GM18951 (cell line): Measurements from ENCODE around the gene PANK4.

ENCODE experiments used
- POLR2A ChIP-seq: IDR thresholded peaks from 4 replicates; pipeline ENCODE4 v1.6.1; 2011; ENCODE audit warnings: mild to moderate bottlenecking; ENCODE audit not compliant: insufficient read length, insufficient read depth; ENCODE audit errors: extremely low read depth
- in situ Hi-C: fragments of 300-500 bp; cut with MboI; formaldehyde crosslinking; loops from one replicate; pipeline ENCODE4 v1.12.0; 2022; ENCODE audit warnings: low sequenced_read_pairs, mixed read lengths, inconsistent platforms; ENCODE audit not compliant: unreplicated experiment

Gene PANK4

GRCh38 chr1:2481885-2482284 is 44.5 kb downstream of the PANK4 start:
- TF ChIP-seq POLR2A = no peak
- in situ Hi-C loops = no loop called here

GRCh38 chr1:2480986-2481364 is 45.4 kb downstream of the PANK4 start:
- in situ Hi-C loops = no loop called here
- no peak for TF ChIP-seq POLR2A

GRCh38 chr1:2480236-2480985 is 46.0 kb downstream of the PANK4 start:
- no peak for TF ChIP-seq POLR2A
- in situ Hi-C loops = no loop called here

- TF ChIP-seq POLR2A = no peak
- in situ Hi-C loops = no loop called here
Measured at GRCh38 chr1:2479618-2480017, 46.8 kb downstream of the PANK4 start.

DNA sequence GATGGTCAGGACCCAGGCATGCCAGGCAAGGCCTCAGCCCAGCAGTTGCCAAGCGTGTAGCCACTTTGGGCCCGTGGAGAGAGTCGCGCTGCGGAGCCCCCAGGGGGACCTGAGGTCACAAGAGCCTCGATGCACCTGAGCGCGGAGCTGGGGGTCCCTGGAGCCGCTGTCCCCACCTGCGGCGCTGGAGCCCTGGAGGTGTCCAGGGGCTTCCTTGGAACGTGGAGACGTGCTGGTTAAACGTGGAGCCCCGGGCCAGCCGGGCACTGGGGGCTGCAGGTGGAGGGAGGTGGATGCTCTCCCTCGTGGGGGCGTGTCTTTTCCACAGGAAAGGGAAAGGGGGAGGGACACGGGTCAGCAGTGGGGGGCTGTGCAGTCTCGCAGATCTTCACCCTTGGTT is 47.2 kb downstream of the PANK4 start:
- in situ Hi-C loops = no loop called here
- no peak for TF ChIP-seq POLR2A

GRCh38 chr1:2477791-2478499 is 48.5 kb downstream of the PANK4 start:
- TF ChIP-seq POLR2A = no peak
- in situ Hi-C loops = no loop called here

DNA sequence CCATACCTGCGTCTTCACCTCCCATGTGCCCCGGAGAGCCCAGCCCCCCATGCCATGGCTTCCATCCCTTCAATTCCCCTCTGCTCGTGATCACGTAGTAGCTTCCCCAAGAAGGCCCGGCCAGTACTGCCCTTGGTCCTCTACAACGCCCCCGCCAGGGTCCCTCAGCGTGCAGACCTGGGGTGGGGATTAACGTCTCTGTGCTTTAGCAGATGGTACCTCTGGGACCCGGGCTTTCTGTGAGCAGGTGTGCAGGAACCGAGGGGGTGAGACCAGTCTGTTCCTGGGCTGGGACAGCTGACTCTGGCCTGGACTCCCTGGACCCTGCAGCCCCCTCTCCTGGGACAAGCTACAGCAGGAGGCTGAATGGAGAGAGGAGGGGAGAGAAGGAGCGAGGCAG is 49.1 kb downstream of the PANK4 start:
- in situ Hi-C loops = no loop called here

GRCh38 chr1:2476061-2476999 is 50.1 kb downstream of the PANK4 start, which contains the start of gene PLCH2:
Gene PLCH2 (plus strand): TSS chr1:2476289. CDS start chr1:2476589, 300 bp downstream.
- TF ChIP-seq POLR2A = no peak

More for the DNA sequence above, 49.1 kb downstream of the PANK4 start:
- no peak for TF ChIP-seq POLR2A

GRCh38 chr1:2475571-2475970 is 50.8 kb downstream of the PANK4 start:
- in situ Hi-C loops = no loop called here
- no peak for TF ChIP-seq POLR2A

More at GRCh38 chr1:2476061-2476999, 50.1 kb downstream of the PANK4 start, which contains the start of gene PLCH2:
- in situ Hi-C loops = no loop called here

- in situ Hi-C loops = no loop called here
- no peak for TF ChIP-seq POLR2A
Measured at GRCh38 chr1:2474933-2475371, 51.4 kb downstream of the PANK4 start.

DNA sequence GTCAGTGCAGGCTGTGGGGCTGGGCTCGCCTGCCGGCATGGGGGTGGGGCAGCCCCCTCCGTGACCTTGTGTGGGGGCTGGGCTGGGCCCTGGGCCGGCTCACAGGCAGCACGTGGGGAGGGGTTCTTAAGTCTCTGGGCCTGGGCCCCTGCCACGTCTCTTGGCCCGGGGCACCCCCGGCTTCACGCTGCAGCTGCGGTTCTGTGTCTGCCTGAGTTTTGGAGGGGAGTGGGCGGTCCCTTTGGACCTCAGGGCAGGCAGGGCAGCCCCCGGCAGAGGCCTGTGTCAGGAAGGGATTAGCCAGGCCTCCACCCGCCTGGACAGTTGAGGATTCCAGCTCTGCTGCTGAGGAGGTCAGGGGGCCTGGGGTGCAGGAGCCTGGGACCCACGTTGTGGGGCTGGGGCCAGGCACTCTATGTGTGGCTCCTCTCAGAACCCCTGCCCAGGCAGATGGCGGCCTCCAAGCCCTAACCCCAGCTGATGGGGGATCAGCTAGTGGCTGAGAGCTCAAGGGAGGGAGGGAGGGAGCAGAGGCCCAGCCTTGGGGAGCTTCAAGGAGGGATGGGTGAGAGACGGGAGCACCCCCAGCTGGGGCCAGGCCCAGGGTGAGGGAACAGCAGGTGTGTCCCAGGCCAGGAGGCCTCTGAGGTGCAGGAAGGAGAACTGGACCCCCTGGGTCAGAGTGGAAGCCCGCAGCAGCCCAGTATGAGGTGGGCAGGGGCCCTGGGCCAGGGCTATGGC is 52.1 kb downstream of the PANK4 start:
- in situ Hi-C loops = no loop called here
- TF ChIP-seq POLR2A = no peak

DNA sequence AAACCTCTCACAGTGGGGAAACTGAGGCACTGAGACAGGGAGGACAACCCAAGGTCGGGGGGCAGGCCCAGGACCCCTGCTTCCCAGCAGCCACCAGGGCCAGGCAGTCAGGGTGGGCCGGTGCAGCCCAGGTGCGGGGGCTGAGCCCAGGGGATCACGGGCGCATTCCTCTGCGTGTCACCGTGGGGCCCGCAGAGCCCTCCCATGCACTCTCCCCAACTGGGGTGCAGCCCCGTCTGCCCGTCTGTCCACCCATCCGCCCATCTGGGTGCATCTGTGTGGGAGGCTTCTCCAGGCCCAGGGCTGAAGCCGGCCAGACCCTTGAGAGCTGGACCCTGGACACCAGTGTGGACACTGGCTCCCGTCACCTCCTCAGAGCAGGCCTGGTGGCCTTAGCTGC is 53.2 kb downstream of the PANK4 start:
- no peak for TF ChIP-seq POLR2A
- in situ Hi-C loops = no loop called here
